K562 (cell line): ENCODE data around the gene ACSF3. TPM values are rescaled to one million over a fixed set of nuclear protein-coding genes. Genes with fewer than 3 reads are reported as not detected.

Experiments
- ATAC-seq: fragments of 200-7000 bp; cut with Tn5 transposase; 3 replicates; pipeline ENCODE4 v1.9.1; 2020; ENCODE audit warnings: moderate library complexity
- BruUV-seq: library from RNA; stranded (reverse); fragments of 400-500 nt; replicated peaks from 2 replicates; lab custom pipeline; 2021; lab: Mats Ljungman, UMichigan
- CTCF ChIA-PET: fragments of 300-600 bp; formaldehyde crosslinking; extraction: SDS; loops from one replicate; lab custom pipeline; 2021; ENCODE audit warnings: low intra/inter-chr PET ratio; lab: Yijun Ruan, JAX
- POLR2A ChIA-PET: fragments of 300-600, 350-650 bp; sonication (Branson Sonifier 250); formaldehyde crosslinking; extraction: SDS; loops from one replicate; lab custom pipeline; 2021; ENCODE audit warnings: antibody characterized with exemption, inconsistent platforms; lab: Yijun Ruan, JAX
- DNase-seq, 4 experiments: peaks; one replicate each; pipeline versions ENCODE4 v3.0.0 to v3.0.0-alpha.2; 2011 to 2018; ENCODE audit warnings: low spot score in 3 of 4, mixed read lengths in 3 of 4; ENCODE audit errors: extremely low read depth in 1 of 4
- FAIRE-seq: peaks from 2 replicates; lab custom pipeline; 2011; peaks lifted over from hg19 to GRCh38; lab: Jason Lieb, UNC
- H2AFZ ChIP-seq: 2 replicates; pipeline ENCODE4 v1.6.0; 2011; ENCODE audit warnings: low read depth, low read length, control low read depth, inconsistent platforms
- H3K27ac ChIP-seq: fragments of 200-600 bp; 3 replicates; pipeline ENCODE4 v1.8.0; 2011; ENCODE audit warnings: low read depth, mild to moderate bottlenecking, control low read depth, inconsistent platforms, low read length, moderate library complexity, mixed read lengths; ENCODE audit errors: extremely low read depth
- H3K27me3 ChIP-seq, 2 experiments: fragments of 300-600 bp in 1 of 2; 2 replicates in 1 of 2; 3 replicates in 1 of 2; pipeline versions ENCODE4 v1.6.0 to v1.8.0; 2011; ENCODE audit warnings: inconsistent platforms in 2 of 2, low read length in 2 of 2, mild to moderate bottlenecking in 1 of 2, mixed read lengths in 1 of 2, moderate library complexity in 1 of 2; ENCODE audit not compliant: control insufficient read depth in 2 of 2, insufficient read depth in 2 of 2
- H3K36me3 ChIP-seq: fragments of 300-600 bp; 3 replicates; pipeline ENCODE4 v1.8.0; 2011; ENCODE audit warnings: mild to moderate bottlenecking, low read length, inconsistent platforms; ENCODE audit not compliant: control insufficient read depth, insufficient read depth
- H3K4me1 ChIP-seq, 2 experiments: fragments of 200-600 bp in 1 of 2; replicated peaks in 1 of 2; 2 replicates in 1 of 2; 3 replicates in 1 of 2; pipeline versions ENCODE4 v1.5.1 to v1.8.0; 2011; ENCODE audit warnings: inconsistent platforms in 2 of 2, low read length in 2 of 2, mild to moderate bottlenecking in 1 of 2, mixed read lengths in 1 of 2, moderate library complexity in 1 of 2; ENCODE audit not compliant: control insufficient read depth in 2 of 2, insufficient read depth in 2 of 2
- H3K4me2 ChIP-seq: 2 replicates; pipeline ENCODE4 v1.6.1; 2011; ENCODE audit warnings: low read length, control low read depth, inconsistent platforms, mixed read lengths; ENCODE audit not compliant: insufficient read depth
- H3K4me3 ChIP-seq: fragments of 200-600 bp; sonication (generic), shearing (Covaris generic); 2 replicates; pipeline ENCODE4 v1.5.1; 2016; ENCODE audit warnings: control low read depth, inconsistent platforms
- H3K79me2 ChIP-seq: fragments of 200-600 bp; 3 replicates; pipeline ENCODE4 v1.8.0; 2011; ENCODE audit warnings: low read length, inconsistent platforms; ENCODE audit not compliant: control insufficient read depth, insufficient read depth
- H3K9ac ChIP-seq, 2 experiments: 2 replicates each; pipeline versions ENCODE4 v1.6.0 to v1.6.1; 2011; ENCODE audit warnings: low read depth in 2 of 2, low read length in 2 of 2, control low read depth in 1 of 2, inconsistent platforms in 1 of 2, mild to moderate bottlenecking in 1 of 2, mixed read lengths in 1 of 2; ENCODE audit not compliant: insufficient read depth in 1 of 2
- H3K9me1 ChIP-seq: one replicate; pipeline ENCODE4 v1.6.0; 2011; ENCODE audit warnings: inconsistent platforms, mild to moderate bottlenecking, low read length, moderate library complexity; ENCODE audit not compliant: control insufficient read depth, insufficient read depth
- H3K9me3 ChIP-seq: replicated peaks from 2 replicates; pipeline ENCODE4 v1.5.1; 2011; ENCODE audit warnings: low read depth, low read length, inconsistent platforms; ENCODE audit not compliant: control insufficient read depth, insufficient read depth
- H4K20me1 ChIP-seq: replicated peaks from 2 replicates; pipeline ENCODE4 v1.6.1; 2011; ENCODE audit warnings: low read length, inconsistent platforms, mixed read lengths; ENCODE audit not compliant: control insufficient read depth, insufficient read depth
- CREB1 ChIP-seq, 2 experiments: sonication (generic) in 1 of 2; formaldehyde crosslinking in 1 of 2; IDR thresholded peaks; 2 replicates each; pipeline versions ENCODE4 v1.6.1 to v1.8.0; 2012 to 2022; ENCODE audit warnings: inconsistent platforms in 1 of 2, mild to moderate bottlenecking in 1 of 2, missing genetic modification reagents in 1 of 2, moderate library complexity in 1 of 2
- KDM5B ChIP-seq: fragments of 200-600 bp; sonication (generic); IDR thresholded peaks from 2 replicates; pipeline ENCODE4 v1.6.1; 2012; ENCODE audit warnings: low read depth, mild to moderate bottlenecking, moderate library complexity, low read length, control low read depth, inconsistent platforms; ENCODE audit not compliant: insufficient replicate concordance
- MCM3 ChIP-seq: fragments of 450-650 bp; IDR thresholded peaks from 2 replicates; pipeline ENCODE4 v1.6.1; 2016
- NRF1 ChIP-seq, 2 experiments: fragments of 450-650 bp; IDR thresholded peaks in 1 of 2; conservative IDR thresholded peaks in 1 of 2; 2 replicates each; pipeline ENCODE4 v1.6.1; 2014; ENCODE audit warnings: mild to moderate bottlenecking in 2 of 2
- USF1 ChIP-seq: sonication (generic); formaldehyde crosslinking; IDR thresholded peaks from 2 replicates; pipeline ENCODE4 v1.9.0; 2022; ENCODE audit warnings: mild to moderate bottlenecking, missing genetic modification reagents
- ZBTB12 ChIP-seq: fragments of 250-450 bp; sonication (Bioruptor Pico); IDR thresholded peaks from 2 replicates; pipeline ENCODE4 v1.4.0; 2020
- ZNF175 ChIP-seq: fragments of 200-800 bp; sonication (Bioruptor generic); IDR thresholded peaks from 2 replicates; pipeline ENCODE4 v1.6.1; 2016; ENCODE audit warnings: low read depth, mild to moderate bottlenecking, missing genetic modification characterization, missing compliant biosample characterization
- WGBS: fragments of 100-300 bp; shearing (Covaris generic); methylation state at CpG from one replicate; pipeline ENCODE4 v1.1.6; 2016; ENCODE audit warnings: low coverage, mixed read lengths; ENCODE audit not compliant: insufficient coverage; ENCODE audit errors: missing lambda C conversion rate; 5-methylcytosine and 5-hydroxymethylcytosine counted together
- in situ Hi-C: fragments of 300-500 bp; cut with MboI; formaldehyde crosslinking; loops from 4 replicates; pipeline ENCODE4 v1.15.0; 2018; ENCODE audit warnings: inconsistent platforms, mixed read lengths
- intact Hi-C: fragments of 100-400 bp; cut with micrococcal nuclease; formaldehyde crosslinking; loops from 2 replicates; pipeline ENCODE4 v1.14.2; 2022
- polyA plus RNA-seq, 8 experiments: library from polyadenylated mRNA; depleted of rRNA in 4 of 8; stranded (reverse) in 5 of 8; unstranded in 3 of 8; fragments of >200 nt; fragmentation: Nextera tagmentation in 2 of 8; fragmentation: Illumina TruSeq in 1 of 8; extraction: Ambion mirVana in 2 of 8; extraction: Trizol in 1 of 8; gene quantifications; 2 replicates each; pipeline versions ENCODE4 v1.2.1 to v1.2.3, GENCODE V29; 2011 to 2014; ENCODE audit warnings: inconsistent platforms in 1 of 8, missing spikeins in 1 of 8
- total RNA-seq, 7 experiments: library from RNA; depleted of rRNA in 6 of 7; stranded (reverse); fragments of >200 nt in 6 of 7; fragmentation: Illumina TruSeq in 2 of 7; extraction: Trizol in 2 of 7; gene quantifications; 2 replicates each; pipeline versions ENCODE4 v1.2.1 to v1.2.3, GENCODE V29; 2011 to 2021; ENCODE audit warnings: low replicate concordance in 1 of 7

Gene ACSF3
- total and polyA plus RNA-seq, 9 of the 15 experiments (the other 6 are each of a cell fraction or from before 2014, with no cell fraction given), result 0.77 to 32.8 (median 14.7) TPM

GRCh38 chr16:89080196-89080853 is 13.3 kb upstream of the ACSF3 start:
- no peaks in the 10 kb centered on the region for H3K36me3 ChIP-seq
- 25% methylated on average over 30 of the region's 33 CpGs for WGBS
- H3K79me2 ChIP-seq, result no peaks in the 10 kb centered on the region
- no peaks in the 10 kb centered on the region for H4K20me1 ChIP-seq
- H3K4me3 ChIP-seq, result no peak overlapping the region
- intact Hi-C loops (no loop called here), in situ Hi-C loops (no loop called here)
- H3K4me1 ChIP-seq, result peaks cover 0 to 28% of the 10 kb centered on the region in 2 experiments; a peak in 2 of 5 replicates
- H2AFZ ChIP-seq, result no peak overlapping the region
- no peak for DNase-seq
- no peak overlapping the region for H3K27ac ChIP-seq
- FAIRE-seq, result no peak
- ATAC-seq, result no peak
- peaks cover 17 to 49% of the 10 kb centered on the region in 2 experiments; a peak in 3 of 5 replicates for H3K27me3 ChIP-seq
- H3K4me2 ChIP-seq, result no peak overlapping the region
- no peaks in the 10 kb centered on the region for H3K9me1 ChIP-seq
- peaks cover 7% of the 10 kb centered on the region for H3K9me3 ChIP-seq
- TF ChIP-seq USF1 (CRISPR knock-in tag) (0 out of 2 replicates have a peak, but pooled peaks have one; percentile 20), KDM5B (no peak)
- CTCF ChIA-PET, result no interaction called here
- POLR2A ChIA-PET, result no interaction called here
- H3K9ac ChIP-seq, result no peak overlapping the region
- no TSS peak for BruUV-seq

GRCh38 chr16:89081556-89081955 is 12.1 kb upstream of the ACSF3 start:
- no TSS peak for BruUV-seq
- DNase-seq (no peak), ATAC-seq (no peak), FAIRE-seq (no peak)
- ChIA-PET CTCF (no interaction called here), POLR2A (no interaction called here)
- H3K36me3 ChIP-seq, result no peaks in the 10 kb centered on the region
- 30% methylated on average over 8 of the region's 13 CpGs for WGBS
- 0 out of 2 replicates have a peak, but pooled peaks have one; percentile 32 for TF ChIP-seq MCM3
- TF ChIP-seq CREB1 (IDR thresholded peaks at IDR 0.05), result no peak
- TF ChIP-seq CREB1 (CRISPR knock-in tag; IDR thresholded peaks at IDR 0.05), result no peak
- no peak for TF ChIP-seq NRF1 (conservative IDR thresholded peaks at IDR 0.05 in 1 of 2, IDR thresholded peaks at IDR 0.05 in 1 of 2)
- no peak for TF ChIP-seq ZNF175 (CRISPR knock-in tag)
- TF ChIP-seq ZBTB12 (CRISPR knock-in tag), result no peak
- H3K4me3 ChIP-seq, result no peak overlapping the region
- H4K20me1 ChIP-seq, result no peaks in the 10 kb centered on the region
- H3K4me2 ChIP-seq, result no peak overlapping the region
- peaks cover 3% of the 10 kb centered on the region for H3K9me3 ChIP-seq
- H3K9ac ChIP-seq, result peak overlapping the region in 1 of 2 experiments; percentile 26; a peak in 1 of 4 replicates
- intact Hi-C loops, result no loop called here
- in situ Hi-C loops, result no loop called here
- no peaks in the 10 kb centered on the region for H3K79me2 ChIP-seq
- H3K27ac ChIP-seq, result no peak overlapping the region
- H3K9me1 ChIP-seq, result no peaks in the 10 kb centered on the region
- no peak overlapping the region for H2AFZ ChIP-seq
- peaks cover 0 to 31% of the 10 kb centered on the region in 2 experiments; a peak in 2 of 5 replicates for H3K4me1 ChIP-seq
- H3K27me3 ChIP-seq, result peaks cover 26 to 62% of the 10 kb centered on the region in 2 experiments; a peak in 4 of 5 replicates
